CMK (cell line): ENCODE data around the gene MAPK6.

ENCODE experiments used
- DNase-seq: peaks from one replicate; pipeline ENCODE4 v3.0.0-alpha.2; 2010; ENCODE audit warnings: low read depth

Gene MAPK6

GRCh38 chr15:52010633-52011595 lies 8.1 kb upstream of the MAPK6 start:
- no peak for DNase-seq

- DNase-seq, result no peak
Measured at GRCh38 chr15:52011711-52012144, 7.3 kb upstream of the MAPK6 start.

- no peak for DNase-seq
Measured at GRCh38 chr15:52012210-52012609, 6.8 kb upstream of the MAPK6 start.

- no peak for DNase-seq
Measured at GRCh38 chr15:52013151-52013791, 5.7 kb upstream of the MAPK6 start.

- no peak for DNase-seq
Measured at GRCh38 chr15:52014616-52015015, 4.4 kb upstream of the MAPK6 start.

GRCh38 chr15:52016316-52016715 lies 2.7 kb upstream of the MAPK6 start:
- no peak for DNase-seq

- DNase-seq, result no peak
Measured at GRCh38 chr15:52018244-52018643, 775 bp upstream of the MAPK6 start.

GRCh38 chr15:52019394-52020220 lies 588 bp downstream of the MAPK6 start:
- DNase-seq, result no peak

- no peak for DNase-seq
Measured at GRCh38 chr15:52020221-52021085, 1.4 kb downstream of the MAPK6 start.

GRCh38 chr15:52021128-52021671 lies 2.2 kb downstream of the MAPK6 start:
- DNase-seq, result peak; percentile 56

GRCh38 chr15:52021892-52022540 lies 3.0 kb downstream of the MAPK6 start:
- no peak for DNase-seq

- DNase-seq, result no peak
Measured at GRCh38 chr15:52023169-52023922, 4.3 kb downstream of the MAPK6 start.

GRCh38 chr15:52028431-52029093 lies 9.5 kb downstream of the MAPK6 start:
- DNase-seq, result no peak

GRCh38 chr15:52030010-52030409 lies 11.0 kb downstream of the MAPK6 start:
- DNase-seq, result no peak

GRCh38 chr15:52031556-52031955 lies 12.5 kb downstream of the MAPK6 start:
- DNase-seq, result no peak

- no peak for DNase-seq
Measured at GRCh38 chr15:52037889-52038505, 19.0 kb downstream of the MAPK6 start.

GRCh38 chr15:52039925-52040781 lies 21.1 kb downstream of the MAPK6 start:
- no peak for DNase-seq
